CD14-positive monocyte (primary cell): ENCODE results near the gene CMTM8. TPM values are rescaled to one million over a fixed set of nuclear protein-coding genes. Genes with fewer than 3 reads are reported as not detected.

ENCODE experiments used
- DNase-seq, 3 donors: peaks; one replicate each; pipeline ENCODE4 v3.0.0-alpha.2; 2011 to 2022
- H2AFZ ChIP-seq: 2 replicates; pipeline ENCODE4 v1.6.0; 2012; ENCODE audit warnings: mild to moderate bottlenecking, low read depth, low read length, inconsistent platforms; ENCODE audit not compliant: insufficient read depth, poor library complexity, severe bottlenecking
- H3K27ac ChIP-seq, 2 donors: 1 replicate in 1 of 2; 2 replicates in 1 of 2; pipeline ENCODE4 v1.5.1; 2012 to 2013; ENCODE audit warnings: low read length in 2 of 2, control low read depth in 1 of 2, inconsistent platforms in 1 of 2, low read depth in 1 of 2, mild to moderate bottlenecking in 1 of 2
- H3K27me3 ChIP-seq, 2 donors: one replicate each; pipeline versions ENCODE4 v1.6.0 to v1.6.1; 2011 to 2013; ENCODE audit warnings: low read length in 2 of 2; ENCODE audit not compliant: control insufficient read depth in 2 of 2, insufficient read depth in 2 of 2
- H3K36me3 ChIP-seq, 2 donors: replicated peaks in 1 of 2; 1 replicate in 1 of 2; 2 replicates in 1 of 2; pipeline versions ENCODE4 v1.5.1 to v1.6.1; 2012 to 2013; ENCODE audit warnings: low read length in 2 of 2, control low read depth in 1 of 2, inconsistent platforms in 1 of 2, mild to moderate bottlenecking in 1 of 2; ENCODE audit not compliant: insufficient read depth in 2 of 2, control insufficient read depth in 1 of 2
- H3K4me1 ChIP-seq, 2 donors: 1 replicate in 1 of 2; 2 replicates in 1 of 2; pipeline versions ENCODE4 v1.5.1 to v1.6.1; 2012 to 2013; ENCODE audit warnings: low read length in 2 of 2, control low read depth in 1 of 2, inconsistent platforms in 1 of 2, mild to moderate bottlenecking in 1 of 2, moderate library complexity in 1 of 2; ENCODE audit not compliant: insufficient read depth in 2 of 2, control insufficient read depth in 1 of 2
- H3K4me2 ChIP-seq: replicated peaks from 2 replicates; pipeline ENCODE3; 2012; ENCODE audit warnings: low read length, moderate library complexity, mild to moderate bottlenecking; ENCODE audit not compliant: poor library complexity, severe bottlenecking; ENCODE audit errors: extremely low read depth
- H3K4me3 ChIP-seq, 3 experiments: fragments of 200-600 bp in 1 of 3; sonication (generic) in 1 of 3; replicated peaks in 1 of 3; 1 replicate in 2 of 3; 2 replicates in 1 of 3; pipeline ENCODE4 v1.5.1; 2011 to 2013; ENCODE audit warnings: low read length in 3 of 3, mild to moderate bottlenecking in 3 of 3, control low read depth in 2 of 3, low read depth in 2 of 3, inconsistent platforms in 1 of 3, moderate library complexity in 1 of 3
- H3K79me2 ChIP-seq: 2 replicates; pipeline ENCODE4 v1.6.0; 2012; ENCODE audit warnings: mild to moderate bottlenecking, control low read depth, inconsistent platforms, low read length, moderate library complexity; ENCODE audit not compliant: insufficient read depth
- H3K9ac ChIP-seq: 2 replicates; pipeline ENCODE4 v1.6.0; 2017; ENCODE audit warnings: low read length, mild to moderate bottlenecking; ENCODE audit not compliant: insufficient read depth, poor library complexity, severe bottlenecking
- H3K9me3 ChIP-seq, 2 donors: replicated peaks in 1 of 2; 1 replicate in 1 of 2; 2 replicates in 1 of 2; pipeline versions ENCODE4 v1.5.1 to v1.6.1; 2012 to 2013; ENCODE audit warnings: low read length in 2 of 2, control low read depth in 1 of 2; ENCODE audit not compliant: control insufficient read depth in 1 of 2, insufficient read depth in 1 of 2
- H4K20me1 ChIP-seq: 2 replicates; pipeline ENCODE4 v1.6.0; 2012; ENCODE audit warnings: mild to moderate bottlenecking, low read length, control low read depth, moderate library complexity; ENCODE audit not compliant: insufficient read depth
- H3K27ac Mint-ChIP-seq, 7 donors: one replicate each; pipeline ENCODE4 v1.8.0; 2020; ENCODE audit warnings: mild to moderate bottlenecking in 7 of 7, mixed read lengths in 7 of 7, moderate library complexity in 6 of 7, inconsistent platforms in 2 of 7
- H3K27me3 Mint-ChIP-seq, 3 donors: one replicate each; pipeline ENCODE4 v1.8.0; 2021 to 2022; ENCODE audit warnings: low read depth in 3 of 3, mild to moderate bottlenecking in 3 of 3, mixed read lengths in 3 of 3, moderate library complexity in 3 of 3, inconsistent platforms in 1 of 3
- H3K36me3 Mint-ChIP-seq, 2 donors: one replicate each; pipeline ENCODE4 v1.8.0; 2020; ENCODE audit warnings: mixed read lengths in 2 of 2, inconsistent platforms in 1 of 2, mild to moderate bottlenecking in 1 of 2
- H3K4me1 Mint-ChIP-seq: one replicate; pipeline ENCODE4 v1.8.0; 2020; ENCODE audit warnings: mild to moderate bottlenecking, mixed read lengths
- H3K4me3 Mint-ChIP-seq, 2 donors: one replicate each; pipeline ENCODE4 v1.8.0; 2020; ENCODE audit warnings: mild to moderate bottlenecking in 2 of 2, mixed read lengths in 2 of 2, moderate library complexity in 1 of 2
- H3K9me3 Mint-ChIP-seq, 7 donors: one replicate each; pipeline ENCODE4 v1.8.0; 2020 to 2022; ENCODE audit warnings: mixed read lengths in 7 of 7, mild to moderate bottlenecking in 6 of 7, moderate library complexity in 6 of 7, inconsistent platforms in 2 of 7
- CTCF ChIP-seq: fragments of 200-600 bp; IDR thresholded peaks from one replicate; pipeline ENCODE4 v1.8.0; 2022; ENCODE audit warnings: antibody characterized with exemption, mild to moderate bottlenecking
- WGBS: methylation state at CpG from one replicate; pipeline ENCODE4 v1.1.5; 2013; ENCODE audit warnings: missing lambda C conversion rate; ENCODE audit not compliant: insufficient coverage; 5-methylcytosine and 5-hydroxymethylcytosine counted together
- intact Hi-C, 2 donors: fragments of 100-400 bp; cut with micrococcal nuclease; formaldehyde crosslinking; loops; one replicate each; pipeline versions ENCODE4 v1.15.0 to v1.15.1; 2023
- polyA plus RNA-seq, 3 donors: library from polyadenylated mRNA; depleted of rRNA in 1 of 3; unstranded in 2 of 3; stranded (reverse) in 1 of 3; fragments of 300-500 nt in 2 of 3; fragments of >200 nt in 1 of 3; fragmentation: Illumina TruSeq in 2 of 3; gene quantifications; 1 replicate in 2 of 3; 2 replicates in 1 of 3; pipeline ENCODE4 v1.2.3, GENCODE V29; 2012 to 2021

The CMTM8 gene
- polyA plus RNA-seq, 3 donors = 0.46 to 2.5 (median 0.94) TPM

- H3K4me1 Mint-ChIP-seq = peaks cover 20% of the 10 kb centered on the region
Measured at GRCh38 chr3:32246079-32246675, 7.7 kb downstream of the CMTM8 start.

GRCh38 chr3:32249184-32249782 is 10.8 kb downstream of the CMTM8 start:
- H3K27ac Mint-ChIP-seq = peak overlapping the region in 6 of 7 donors; percentile 4 to 82 (median 48)
- H3K27me3 Mint-ChIP-seq = peaks cover 2 to 8% (median 7%) of the 10 kb centered on the region in 3 donors
- peaks cover 0 to 12% (median 5%) of the 10 kb centered on the region in 7 donors for H3K9me3 Mint-ChIP-seq
- peaks cover 20% of the 10 kb centered on the region for H3K4me1 Mint-ChIP-seq
- no peaks in the 10 kb centered on the region for H3K36me3 ChIP-seq
- peaks cover 7 to 17% of the 10 kb centered on the region in 2 donors for H3K4me1 ChIP-seq
- no peak for TF ChIP-seq CTCF
- H3K9ac ChIP-seq = no peak overlapping the region
- H3K4me2 ChIP-seq = peak overlapping the region; percentile 44
- H3K36me3 Mint-ChIP-seq = no peaks in the 10 kb centered on the region
- WGBS = 70% methylated on average over 2 of the region's 4 CpGs
- H2AFZ ChIP-seq = no peak overlapping the region
- no peaks in the 10 kb centered on the region for H3K27me3 ChIP-seq
- H3K9me3 ChIP-seq = peaks cover 0 to 6% of the 10 kb centered on the region in 2 donors
- peak overlapping the region in 1 of 2 donors; percentile 64 for H3K4me3 Mint-ChIP-seq
- H3K79me2 ChIP-seq = no peaks in the 10 kb centered on the region
- no peaks in the 10 kb centered on the region for H4K20me1 ChIP-seq
- H3K4me3 ChIP-seq = peak overlapping the region in 1 of 3 experiments; percentile 6
- intact Hi-C loops = no loop called here
- H3K27ac ChIP-seq = no peak overlapping the region
- DNase-seq = peak; percentile 64 to 72 (median 71)

More at GRCh38 chr3:32246079-32246675, 7.7 kb downstream of the CMTM8 start:
- Histone ChIP-seq H3K79me2 (no peaks in the 10 kb centered on the region), H3K4me3 (no peak overlapping the region), H3K4me1 (peaks cover 7 to 17% of the 10 kb centered on the region in 2 donors), H4K20me1 (no peaks in the 10 kb centered on the region), H3K36me3 (no peaks in the 10 kb centered on the region), H3K27me3 (no peaks in the 10 kb centered on the region), H3K9ac (no peak overlapping the region), H3K9me3 (no peaks in the 10 kb centered on the region), H3K27ac (no peak overlapping the region), H2AFZ (no peak overlapping the region), H3K4me2 (no peak overlapping the region)
- DNase-seq = no peak
- no peaks in the 10 kb centered on the region for H3K36me3 Mint-ChIP-seq
- peak overlapping the region in 1 of 7 donors; percentile 5 for H3K27ac Mint-ChIP-seq
- peaks cover 2 to 13% (median 10%) of the 10 kb centered on the region in 3 donors for H3K27me3 Mint-ChIP-seq
- TF ChIP-seq CTCF = no peak
- no peak overlapping the region for H3K4me3 Mint-ChIP-seq
- intact Hi-C loops = no loop called here
- H3K9me3 Mint-ChIP-seq = no peaks in the 10 kb centered on the region
- WGBS = 47% methylated on average over 3 of the region's 4 CpGs
